GM19023 (cell line): Measurements from ENCODE around the gene ODF2.

Experiments used
- ATAC-seq: cut with Tn5 transposase; IDR thresholded peaks from one replicate; pipeline ENCODE4 v1.9.1; 2021; ENCODE audit warnings: mild to moderate bottlenecking, moderate library complexity; ENCODE audit not compliant: unreplicated experiment

The ODF2 gene

GRCh38 chr9:128526720-128527119 lies 70.9 kb downstream of the ODF2 start:
- no peak for ATAC-seq

- no peak for ATAC-seq
Measured at GRCh38 chr9:128528445-128529160, 72.8 kb downstream of the ODF2 start.

GRCh38 chr9:128529191-128529590 lies 73.4 kb downstream of the ODF2 start:
- ATAC-seq = no peak

GRCh38 chr9:128532581-128532980 lies 76.8 kb downstream of the ODF2 start:
- ATAC-seq = no peak

- ATAC-seq = no peak
Measured at GRCh38 chr9:128540634-128541360, 85.0 kb downstream of the ODF2 start.

GRCh38 chr9:128546504-128546903 lies 90.7 kb downstream of the ODF2 start:
- no peak for ATAC-seq

GRCh38 chr9:128548876-128549275 lies 93.1 kb downstream of the ODF2 start:
- ATAC-seq = no peak

GRCh38 chr9:128550226-128550625 lies 94.4 kb downstream of the ODF2 start:
- no peak for ATAC-seq
